Smooth muscle cell (in vitro differentiated cells): ENCODE data around the gene TMEM238. TPM values are rescaled to one million over a fixed set of nuclear protein-coding genes. Genes with fewer than 3 reads are reported as not detected.

ENCODE experiments used
- DNase-seq: peaks from one replicate; lab custom pipeline; 2025; ENCODE audit not compliant: unreplicated experiment; lab: John Stamatoyannopoulos, UW
- H2AFZ ChIP-seq: fragments of 200-600 bp; sonication (generic); 2 replicates; pipeline ENCODE4 v1.6.0; 2016; ENCODE audit warnings: antibody characterized with exemption, low read depth, mild to moderate bottlenecking
- H3F3A ChIP-seq: fragments of 200-600 bp; sonication (generic); 2 replicates; pipeline ENCODE4 v1.6.0; 2017; ENCODE audit warnings: antibody characterized with exemption, low read depth
- H3K27ac ChIP-seq: fragments of 200-600 bp; sonication (generic); 2 replicates; pipeline ENCODE4 v1.5.1; 2016; ENCODE audit warnings: low read depth, mild to moderate bottlenecking
- H3K27me3 ChIP-seq: fragments of 200-600 bp; sonication (generic); 2 replicates; pipeline ENCODE4 v1.6.1; 2016; ENCODE audit warnings: low read depth, mild to moderate bottlenecking
- H3K36me3 ChIP-seq: fragments of 200-600 bp; sonication (generic); 2 replicates; pipeline ENCODE4 v1.5.1; 2016; ENCODE audit warnings: low read depth
- H3K4me1 ChIP-seq: fragments of 200-600 bp; sonication (generic); 2 replicates; pipeline ENCODE4 v1.5.1; 2016; ENCODE audit warnings: low read depth
- H3K4me2 ChIP-seq: fragments of 200-600 bp; sonication (generic); 2 replicates; pipeline ENCODE4 v1.6.0; 2016; ENCODE audit warnings: mild to moderate bottlenecking
- H3K4me3 ChIP-seq: fragments of 200-600 bp; sonication (generic); 2 replicates; pipeline ENCODE4 v1.5.1; 2016; ENCODE audit warnings: mild to moderate bottlenecking
- H3K79me2 ChIP-seq: fragments of 200-600 bp; sonication (generic); 2 replicates; pipeline ENCODE4 v1.6.0; 2016; ENCODE audit warnings: low read depth, mild to moderate bottlenecking
- H3K9ac ChIP-seq: fragments of 200-600 bp; sonication (generic); 2 replicates; pipeline ENCODE4 v1.6.0; 2016; ENCODE audit warnings: low read depth
- H3K9me3 ChIP-seq: fragments of 200-600 bp; sonication (generic); replicated peaks from 2 replicates; pipeline ENCODE4 v1.5.1; 2016; ENCODE audit warnings: low read depth
- H4K20me1 ChIP-seq: fragments of 200-600 bp; sonication (generic); 2 replicates; pipeline ENCODE4 v1.6.0; 2016; ENCODE audit warnings: low read depth
- CTCF ChIP-seq: fragments of 200-600 bp; sonication (generic); IDR thresholded peaks from 2 replicates; pipeline ENCODE4 v1.5.1; 2017; ENCODE audit warnings: borderline replicate concordance, mild to moderate bottlenecking, antibody characterized with exemption; ENCODE audit not compliant: insufficient read depth, poor library complexity, severe bottlenecking
- WGBS: methylation state at CpG from one replicate; pipeline ENCODE4 v1.1.7; 2016; ENCODE audit warnings: low lambda C conversion rate; 5-methylcytosine and 5-hydroxymethylcytosine counted together
- polyA plus RNA-seq: library from polyadenylated mRNA; unstranded; fragments of >200 nt; fragmentation: Nextera tagmentation; extraction: Ambion mirVana; gene quantifications from 2 replicates; pipeline ENCODE4 v1.2.1, GENCODE V29; 2016
- total RNA-seq: library from RNA; depleted of rRNA; stranded (reverse); fragments of >200 nt; gene quantifications from 2 replicates; pipeline ENCODE4 v1.2.3, GENCODE V29; 2014

The TMEM238 gene
- total and polyA plus RNA-seq, 2 experiments from 2014 or later = 2.6 to 3.3 TPM

- peak overlapping the region; percentile 96 for H3K9ac ChIP-seq
- H4K20me1 ChIP-seq = peaks cover 31% of the 10 kb centered on the region
- TF ChIP-seq CTCF = no peak
- peaks cover 35% of the 10 kb centered on the region for H3F3A ChIP-seq
- peak overlapping the region; percentile 89 for H3K4me2 ChIP-seq
- WGBS = 24% methylated on average over 18 of the region's 54 CpGs
- no peak overlapping the region for H2AFZ ChIP-seq
- no peaks in the 10 kb centered on the region for H3K36me3 ChIP-seq
- peaks cover 15% of the 10 kb centered on the region for H3K4me1 ChIP-seq
- peak overlapping the region; percentile 88 for H3K4me3 ChIP-seq
- H3K27ac ChIP-seq = peak overlapping the region; percentile 97
- peak; percentile 39 for DNase-seq
- no peaks in the 10 kb centered on the region for H3K27me3 ChIP-seq
- no peaks in the 10 kb centered on the region for H3K9me3 ChIP-seq
- peaks cover 4% of the 10 kb centered on the region for H3K79me2 ChIP-seq
Observed at GRCh38 chr19:55368701-55369563, 15.2 kb downstream of the TMEM238 start.

- H4K20me1 ChIP-seq = peaks cover 31% of the 10 kb centered on the region
- peaks cover 4% of the 10 kb centered on the region for H3K79me2 ChIP-seq
- H2AFZ ChIP-seq = no peak overlapping the region
- peaks cover 38% of the 10 kb centered on the region for H3F3A ChIP-seq
- no peak for DNase-seq
- peak overlapping the region; percentile 97 for H3K27ac ChIP-seq
- no peaks in the 10 kb centered on the region for H3K27me3 ChIP-seq
- no peak for TF ChIP-seq CTCF
- peak overlapping the region; percentile 89 for H3K4me2 ChIP-seq
- H3K36me3 ChIP-seq = no peaks in the 10 kb centered on the region
- H3K9ac ChIP-seq = peak overlapping the region; percentile 96
- H3K4me1 ChIP-seq = peaks cover 11% of the 10 kb centered on the region
- WGBS = 98% methylated on average over 10 of the region's 16 CpGs
- peak overlapping the region; percentile 88 for H3K4me3 ChIP-seq
- no peaks in the 10 kb centered on the region for H3K9me3 ChIP-seq
Observed at GRCh38 chr19:55368106-55368505, 16.0 kb downstream of the TMEM238 start.

- DNase-seq = no peak
- H3K79me2 ChIP-seq = peaks cover 4% of the 10 kb centered on the region
- H3K27ac ChIP-seq = no peak overlapping the region
- H2AFZ ChIP-seq = no peak overlapping the region
- 100% methylated on average over 3 of the region's 3 CpGs for WGBS
- H3K4me1 ChIP-seq = peaks cover 12% of the 10 kb centered on the region
- peaks cover 31% of the 10 kb centered on the region for H4K20me1 ChIP-seq
- H3K4me2 ChIP-seq = no peak overlapping the region
- TF ChIP-seq CTCF = no peak
- H3K9ac ChIP-seq = no peak overlapping the region
- no peaks in the 10 kb centered on the region for H3K27me3 ChIP-seq
- H3K36me3 ChIP-seq = no peaks in the 10 kb centered on the region
- no peak overlapping the region for H3K4me3 ChIP-seq
- H3K9me3 ChIP-seq = no peaks in the 10 kb centered on the region
- H3F3A ChIP-seq = peaks cover 38% of the 10 kb centered on the region
Observed at GRCh38 chr19:55366790-55367189, 17.3 kb downstream of the TMEM238 start.

- peaks cover 33% of the 10 kb centered on the region for H3F3A ChIP-seq
- 93% methylated on average over 16 of the region's 19 CpGs for whole genome bisulfite sequencing
- no peaks in the 10 kb centered on the region for H3K9me3 ChIP-seq
- H3K9ac ChIP-seq = no peak overlapping the region
- H2AFZ ChIP-seq = no peak overlapping the region
- no peak for DNase-seq
- H3K4me3 ChIP-seq = no peak overlapping the region
- peaks cover 4% of the 10 kb centered on the region for H3K79me2 ChIP-seq
- no peak overlapping the region for H3K27ac ChIP-seq
- H3K4me2 ChIP-seq = no peak overlapping the region
- peaks cover 12% of the 10 kb centered on the region for H3K4me1 ChIP-seq
- no peak for TF ChIP-seq CTCF
- H3K27me3 ChIP-seq = no peaks in the 10 kb centered on the region
- H3K36me3 ChIP-seq = no peaks in the 10 kb centered on the region
- H4K20me1 ChIP-seq = peaks cover 31% of the 10 kb centered on the region
Observed at GRCh38 chr19:55365964-55366363, 18.1 kb downstream of the TMEM238 start.
